Stimulated activated CD4-positive, alpha-beta T cell treated with anti-CD3 and anti-CD28 coated beads, Interleukin-12 subunit alpha, Interleukin-12 subunit beta, amount 100 ng/mL, for 24 hours (primary cell): ENCODE results near the gene C18orf63.

Experiments used
- DNase-seq, 2 experiments: peaks; one replicate each; pipeline ENCODE4 v3.0.0-alpha.2; 2020; ENCODE audit warnings: low read depth in 2 of 2

Gene C18orf63

GRCh38 chr18:74376523-74376922, 60.9 kb downstream of the C18orf63 start:
- no peak for DNase-seq

DNA sequence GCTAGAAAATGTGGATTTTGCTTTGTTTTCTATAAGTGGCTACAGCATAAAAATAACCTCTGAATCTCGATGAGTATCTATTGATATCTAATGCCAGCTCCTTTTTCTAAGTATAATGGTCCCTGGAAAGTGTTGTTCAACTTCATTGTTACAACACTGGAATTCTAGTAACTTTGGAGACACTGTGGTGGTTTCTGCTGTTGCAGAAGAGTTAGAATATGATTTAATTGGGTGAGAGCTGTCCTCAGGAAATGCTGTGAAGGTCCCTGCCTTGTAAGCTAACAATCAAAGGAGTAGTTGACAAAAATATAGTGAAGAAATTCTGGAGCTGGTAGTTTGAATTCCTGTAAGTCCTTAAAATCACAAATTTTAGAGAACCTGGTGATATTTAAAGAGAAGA, 62.1 kb downstream of the C18orf63 start:
- no peak for DNase-seq

DNA sequence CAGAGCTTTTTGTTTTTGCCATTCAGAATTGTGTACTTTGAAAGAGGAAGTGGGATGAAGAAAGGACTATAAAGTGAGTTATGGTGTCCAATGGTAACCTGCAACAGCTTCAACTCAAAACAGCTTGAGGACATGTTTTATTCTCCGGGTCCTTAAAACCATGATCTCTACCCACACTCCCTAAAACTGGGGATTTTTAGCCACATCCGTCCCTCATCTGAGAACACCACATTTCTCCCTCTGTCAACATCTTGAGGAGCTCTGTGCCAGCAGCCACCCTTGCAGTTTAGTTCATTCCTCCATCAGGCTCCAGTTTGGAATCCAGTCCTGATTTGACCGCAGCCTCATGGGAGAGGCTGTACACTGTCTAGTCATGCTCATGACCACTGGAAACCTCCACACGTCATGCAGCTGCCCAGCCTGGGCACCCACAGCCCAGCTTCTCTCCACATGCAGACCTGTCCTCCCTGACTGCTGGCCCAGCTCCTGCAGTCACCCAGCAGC, 62.6 kb downstream of the C18orf63 start:
- no peak for DNase-seq

GRCh38 chr18:74380916-74381315, 65.3 kb downstream of the C18orf63 start:
- DNase-seq: no peak

DNA sequence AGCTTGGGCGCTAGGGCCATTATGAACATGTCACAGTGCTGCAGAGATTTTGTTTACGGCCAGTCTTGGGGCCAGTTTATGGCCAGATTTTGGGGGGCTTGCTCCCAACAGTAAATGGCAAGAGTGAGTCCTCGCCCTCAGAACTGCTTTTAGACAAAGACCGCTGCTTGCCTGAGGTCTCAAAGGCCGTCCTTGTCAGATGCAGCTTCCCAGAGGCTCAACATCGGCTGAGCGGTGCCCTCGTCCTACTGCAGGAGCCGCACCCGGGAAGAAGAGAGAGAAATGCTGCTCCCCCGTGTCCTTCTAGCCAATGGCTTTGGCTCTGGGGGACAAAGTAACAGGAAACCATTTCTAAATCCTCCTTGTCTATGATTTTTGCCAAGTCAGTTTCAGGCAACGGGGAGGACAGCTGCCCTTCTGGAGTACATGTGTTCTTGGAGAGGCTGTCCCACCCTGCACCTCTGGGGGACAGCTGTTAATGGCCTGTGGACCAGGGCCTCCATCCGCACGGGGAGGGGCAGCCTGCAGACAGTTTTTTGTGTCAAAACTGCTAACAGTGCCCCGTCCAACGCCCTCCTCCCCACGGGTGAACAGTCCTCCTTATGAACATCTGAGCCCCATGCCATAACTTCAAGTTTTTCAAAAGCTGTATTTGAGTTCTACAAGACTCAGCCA, 66.1 kb downstream of the C18orf63 start:
- DNase-seq: no peak

- no peak for DNase-seq
These were observed 66.9 kb downstream of the C18orf63 start for GRCh38 chr18:74382481-74383017.

DNA sequence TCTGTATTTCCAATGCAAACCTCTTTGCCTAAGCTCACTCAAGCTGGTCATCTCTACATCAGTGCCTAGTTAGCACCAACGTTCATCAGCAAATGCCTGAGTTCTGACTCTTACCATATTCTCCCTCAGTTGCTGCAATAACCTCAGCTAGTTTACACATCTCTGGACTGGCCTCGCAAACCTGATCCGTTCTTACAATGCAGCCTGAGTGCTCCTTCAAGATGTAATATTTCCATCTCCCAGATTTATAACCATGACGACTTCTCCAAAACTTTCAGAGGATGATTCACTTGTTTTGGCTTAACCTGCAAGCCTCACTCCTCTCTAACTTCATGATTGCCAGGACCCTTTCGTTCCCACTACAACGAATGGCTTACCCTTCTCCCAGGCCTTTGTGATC, 71.7 kb downstream of the C18orf63 start:
- DNase-seq: no peak

DNA sequence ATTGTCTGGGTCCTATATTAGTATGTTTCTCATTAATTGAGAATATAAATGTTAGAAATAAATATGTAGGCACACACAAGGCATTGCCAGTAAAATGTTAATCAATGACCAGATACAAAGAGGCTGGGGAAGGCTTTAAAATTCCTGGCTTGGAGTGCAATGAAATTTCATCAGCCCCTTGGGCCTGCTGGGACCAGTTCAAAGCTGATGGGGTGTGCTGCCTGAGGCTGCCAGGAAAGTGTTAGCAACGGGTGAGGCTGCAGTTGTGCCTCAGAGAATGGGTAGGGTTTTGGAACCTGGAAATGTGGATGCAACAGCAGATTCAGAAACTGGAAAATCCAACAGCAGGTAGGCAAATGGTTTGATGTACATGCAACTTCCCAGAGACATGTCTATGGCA, 72.6 kb downstream of the C18orf63 start:
- no peak for DNase-seq

- DNase-seq: no peak
These were observed 73.7 kb downstream of the C18orf63 start for GRCh38 chr18:74389171-74389927.

GRCh38 chr18:74389991-74390390, 74.4 kb downstream of the C18orf63 start:
- no peak for DNase-seq

- no peak for DNase-seq
These were observed 75.3 kb downstream of the C18orf63 start for GRCh38 chr18:74390900-74391299.

DNA sequence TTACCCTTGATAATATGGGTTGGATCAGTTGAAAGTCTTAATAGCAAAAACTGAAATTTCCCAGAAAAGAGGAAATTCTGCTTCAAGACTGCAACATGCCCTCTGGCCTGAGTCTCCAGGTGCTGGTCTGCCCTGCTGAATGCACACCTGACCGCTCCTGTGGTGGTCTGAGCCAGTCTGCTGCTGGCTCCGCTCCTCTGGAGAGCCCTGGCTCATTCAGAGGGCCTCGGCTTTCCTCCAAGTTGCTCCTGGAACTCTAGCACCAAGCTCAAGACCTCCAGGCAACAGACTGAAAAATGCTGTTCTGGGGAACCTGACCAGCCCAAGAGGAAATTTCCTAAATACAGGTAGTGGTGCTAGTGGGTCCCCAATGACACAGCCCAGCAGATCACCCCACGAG, 76.7 kb downstream of the C18orf63 start:
- DNase-seq: no peak

- no peak for DNase-seq
These were observed 79.4 kb downstream of the C18orf63 start for GRCh38 chr18:74395006-74395405.

GRCh38 chr18:74395648-74396154, 80.1 kb downstream of the C18orf63 start:
- DNase-seq: no peak

DNA sequence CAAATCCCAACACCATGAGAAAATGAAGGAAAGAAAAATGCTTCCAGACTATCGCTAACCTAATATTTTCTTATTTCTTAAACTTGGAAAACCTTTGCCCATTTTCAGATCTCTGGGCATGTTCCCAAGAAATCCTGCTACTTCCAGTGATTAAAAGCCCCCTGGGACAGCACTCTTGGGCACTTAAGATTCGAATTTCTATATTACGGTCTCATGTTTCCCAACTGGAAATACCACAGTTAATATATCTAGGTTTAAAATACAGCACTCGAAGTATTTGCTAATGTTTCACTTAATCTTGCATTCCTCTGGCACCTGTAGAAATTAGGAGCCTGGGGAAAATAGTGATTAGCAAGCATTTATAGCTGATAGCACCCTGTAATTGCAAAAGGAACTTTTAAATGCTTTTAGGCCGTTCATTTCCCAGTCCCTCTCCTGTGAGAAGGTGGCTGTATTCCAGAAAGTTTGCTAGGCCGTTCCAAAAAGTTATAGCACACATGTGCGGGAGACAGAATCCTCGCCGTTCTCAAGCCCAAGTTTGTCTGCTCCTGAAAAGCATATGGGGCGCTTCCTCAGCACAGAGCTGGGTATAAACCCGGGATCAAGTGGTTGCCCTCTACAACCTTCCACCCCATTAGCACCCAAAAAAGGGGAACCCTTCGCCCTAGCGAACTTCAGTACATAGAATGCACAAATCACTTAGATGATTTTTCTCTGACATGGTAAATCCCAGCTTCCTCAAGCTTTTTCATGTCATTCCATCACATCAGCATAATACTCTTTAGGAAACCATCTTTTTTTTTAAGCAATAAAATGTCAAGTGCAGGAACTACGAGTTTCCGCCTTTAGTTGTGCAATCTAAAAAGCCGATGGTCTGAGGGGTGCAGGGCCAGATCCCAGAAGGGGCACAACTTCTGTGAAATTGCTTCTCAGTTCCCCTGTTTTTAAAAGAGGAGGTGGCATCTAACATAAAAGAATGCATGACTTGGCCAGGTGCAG, 80.8 kb downstream of the C18orf63 start:
- DNase-seq: no peak

DNA sequence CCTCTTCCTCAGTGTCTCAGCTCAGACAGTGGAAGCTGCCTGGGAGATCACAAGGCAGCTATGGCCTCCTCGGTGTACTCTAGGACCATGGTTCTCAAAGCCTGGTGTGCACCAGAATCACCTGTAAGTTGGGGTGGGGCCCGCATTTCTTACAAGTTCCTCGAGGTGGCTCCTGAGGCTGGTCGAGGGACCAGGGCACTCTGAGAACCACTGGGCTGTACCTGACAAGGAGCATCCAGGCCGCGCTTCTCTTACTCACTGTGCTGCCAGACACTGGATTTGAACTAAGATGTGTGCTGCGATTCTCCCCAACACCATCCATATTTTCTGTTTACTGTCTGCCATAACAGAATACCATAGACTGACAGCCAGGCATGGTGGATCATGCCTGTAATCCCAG, 81.9 kb downstream of the C18orf63 start:
- DNase-seq: no peak

DNA sequence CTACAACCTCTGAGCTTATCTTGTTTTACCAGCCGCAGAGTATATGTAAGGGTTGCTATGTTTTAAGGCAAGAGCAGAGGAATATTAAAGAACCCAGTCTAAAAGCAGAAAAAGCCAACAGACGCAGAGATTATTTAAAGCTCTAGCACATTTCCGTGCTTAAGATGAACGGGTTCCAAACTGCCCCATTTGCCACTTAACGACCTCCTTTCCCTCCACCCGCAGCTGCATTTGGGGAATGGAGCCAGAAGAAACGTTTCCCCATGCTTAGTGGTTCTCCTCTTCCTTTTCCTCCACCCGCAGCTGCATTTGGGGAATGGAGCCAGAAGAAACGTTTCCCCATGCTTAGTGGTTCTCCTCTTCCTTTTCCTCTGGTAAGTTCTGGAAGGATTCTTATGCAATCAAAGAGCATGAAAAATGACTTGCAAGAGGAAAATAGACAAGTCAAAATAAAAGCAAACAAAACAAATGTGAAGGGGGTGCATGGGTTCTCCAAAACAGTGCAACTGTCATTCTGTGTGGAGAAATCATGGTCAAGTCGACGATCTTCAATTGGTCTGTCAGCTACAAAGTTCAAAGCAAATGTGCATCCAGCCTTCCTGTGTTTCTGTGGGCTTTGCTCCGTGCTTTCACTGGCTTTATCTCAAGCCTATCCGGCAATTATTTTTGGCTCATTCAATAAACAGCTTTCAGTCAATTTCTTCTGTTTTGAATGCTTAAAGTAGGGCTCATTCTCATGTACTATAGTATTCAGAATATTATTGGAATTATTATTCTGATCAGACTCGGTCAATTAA, 83.7 kb downstream of the C18orf63 start:
- DNase-seq: no peak

DNA sequence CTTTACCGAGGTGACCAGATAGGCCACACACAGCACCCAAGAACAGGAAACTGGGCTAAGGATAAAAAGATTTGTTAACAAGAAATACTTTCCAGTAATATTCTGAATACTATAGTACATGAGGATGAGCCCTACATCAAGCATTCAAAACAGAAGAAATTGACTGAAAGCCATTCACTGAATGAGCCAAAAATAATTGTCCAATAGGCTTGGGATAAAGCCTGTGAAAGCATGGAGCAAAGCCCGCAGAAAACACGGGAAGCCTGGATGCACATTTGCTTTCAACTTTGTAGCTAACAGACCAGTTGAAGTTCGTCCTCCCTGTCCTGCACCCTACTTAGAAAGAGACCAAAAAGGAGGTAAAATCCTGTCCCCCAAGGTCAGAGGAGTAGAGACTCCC, 85.2 kb downstream of the C18orf63 start:
- DNase-seq: no peak

DNA sequence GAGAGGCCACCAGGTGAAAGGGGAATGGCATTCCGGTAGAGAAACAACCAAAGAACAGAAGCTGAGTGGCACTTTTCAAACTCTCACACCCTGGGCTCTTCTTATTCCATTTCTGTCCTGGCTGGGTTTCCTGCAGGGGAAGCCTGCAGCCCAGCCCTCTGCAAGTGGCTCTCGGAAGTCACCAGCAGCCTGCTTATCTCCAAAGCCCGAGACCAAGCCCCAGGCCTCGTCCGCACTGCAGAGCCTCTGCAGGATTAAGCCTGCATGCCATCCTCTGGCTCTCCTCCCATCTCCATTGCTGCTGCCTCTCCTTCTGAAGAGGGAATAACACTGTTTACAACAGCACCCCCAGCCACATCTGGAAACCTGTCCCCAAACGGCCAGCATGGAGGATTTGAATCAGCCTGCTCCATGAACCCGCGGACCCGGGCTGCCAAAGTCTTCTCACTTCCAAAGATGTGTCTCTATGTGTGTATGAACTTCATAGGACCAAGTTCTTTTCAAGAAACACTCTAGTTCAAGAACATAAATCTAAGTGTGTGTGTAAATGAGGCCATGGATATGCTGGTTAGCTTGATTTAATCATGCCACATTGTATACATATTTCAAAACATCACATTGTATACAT, 87.3 kb downstream of the C18orf63 start:
- DNase-seq: no peak

DNA sequence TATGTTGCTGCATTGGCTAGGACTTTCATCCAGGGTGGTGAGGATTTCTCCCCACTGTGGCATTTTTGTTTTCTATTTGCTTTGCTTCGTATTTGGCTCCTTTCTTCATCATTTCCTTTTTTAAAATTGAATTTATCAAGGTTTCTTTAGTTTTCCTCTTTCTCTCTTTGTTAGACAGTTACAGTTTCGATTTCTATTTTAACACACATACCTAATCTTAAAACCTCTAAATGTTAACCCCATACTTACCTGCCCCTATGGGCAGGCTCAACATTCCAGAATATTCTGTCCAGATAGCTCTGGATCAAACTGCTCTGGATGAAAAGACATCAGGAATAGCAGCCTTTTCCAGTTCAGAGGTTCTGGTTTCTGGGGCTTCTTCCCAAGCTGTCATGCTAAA, 92.2 kb downstream of the C18orf63 start:
- no peak for DNase-seq
